ENCODE data around the gene PDIA6.

- no peak for TF ChIP-seq CTCF (IDR thresholded peaks at IDR 0.05)
- no peak for TF ChIP-seq EP300 (IDR thresholded peaks at IDR 0.05)
- no peak for TF ChIP-seq POLR2AphosphoS5 (IDR thresholded peaks at IDR 0.05)
Observed at GRCh38 chr2:10860081-10860813, 47.7 kb upstream of the PDIA6 start.
